ENCODE data around the gene PCNT. TPM values are rescaled to one million over a fixed set of nuclear protein-coding genes. Genes with fewer than 3 reads are reported as not detected.

Gene PCNT
- total and polyA plus RNA-seq, 2 of the 4 experiments (the other 2 are of a cell fraction) = 10.0 to 19.4 TPM

- 0 out of 2 replicates have a peak, but pooled peaks cover 2% of the 10 kb centered on the region for H3K4me1 ChIP-seq (ENCODE audit: control insufficient read depth, insufficient read depth, low read length)
- H4K5ac ChIP-seq (ENCODE audit: low read depth, low read length) = no peak overlapping the region
- H3K9me1 ChIP-seq (ENCODE audit: insufficient read depth, low read length) = peaks cover 3% of the 10 kb centered on the region; the same call in 1 of the 2 replicates
- no peak overlapping the region for H3K14ac ChIP-seq (replicated peaks; ENCODE audit: low read depth, low read length)
- CTCF ChIA-PET = no interaction called here
- no peaks in the 10 kb centered on the region for H4K20me1 ChIP-seq (ENCODE audit: insufficient read depth, low read length)
- TF ChIP-seq BHLHE40 (IDR thresholded peaks at IDR 0.05; ENCODE audit: low read depth, low read length) (no peak), NFE2L2 (IDR thresholded peaks at IDR 0.05; ENCODE audit: low read depth, low read length) (no peak), POLR2A (IDR thresholded peaks at IDR 0.05; ENCODE audit: low read depth, low read length) (no peak), FOS (IDR thresholded peaks at IDR 0.05; ENCODE audit: low read depth, low read length) (no peak), MAFK (IDR thresholded peaks at IDR 0.05; ENCODE audit: low read depth, low read length) (no peak), RFX5 (IDR thresholded peaks at IDR 0.05; ENCODE audit: low read depth, low read length) (no peak), RAD21 (IDR thresholded peaks at IDR 0.05; ENCODE audit: low read length) (no peak)
- no peak overlapping the region for H3K23ac ChIP-seq (ENCODE audit: low read depth, low read length)
- H3K36me3 ChIP-seq (ENCODE audit: control insufficient read depth, insufficient read depth, low read length) = peaks cover 37% of the 10 kb centered on the region
- in situ Hi-C loops (cut with MboI; ENCODE audit: low sequenced_read_pairs) = no loop called here
- POLR2A ChIA-PET (ENCODE audit: unreplicated experiment) = no interaction called here
- BruUV-seq (replicated peaks) = no TSS peak
- no peak overlapping the region for H2AK9ac ChIP-seq (replicated peaks; ENCODE audit: low read depth, low read length, poor library complexity)
- H3K4ac ChIP-seq (ENCODE audit: low read depth, low read length) = no peak overlapping the region
- no peak for DNase-seq
- no peak overlapping the region for H2BK15ac ChIP-seq (ENCODE audit: low read depth, low read length)
- no peaks in the 10 kb centered on the region for H3K9me3 ChIP-seq (ENCODE audit: control insufficient read depth, insufficient read depth, low read length)
- H2BK5ac ChIP-seq (ENCODE audit: low read depth, low read length, poor library complexity, severe bottlenecking) = no peak overlapping the region
- no peak for ATAC-seq (ENCODE audit: low read depth)
- H3K79me1 ChIP-seq (ENCODE audit: low read depth in 1 of 2, low read length in 2 of 2) = peaks cover 35 to 69% of the 10 kb centered on the region in 2 experiments
- dilution Hi-C loops (cut with HindIII; ENCODE audit: low sequenced_read_pairs, unreplicated experiment) = no loop called here
- H3K4me2 ChIP-seq (ENCODE audit: low read depth, low read length) = no peak overlapping the region
- no peaks in the 10 kb centered on the region for H3K27me3 ChIP-seq (ENCODE audit: control insufficient read depth, insufficient read depth, low read length)
- H2BK20ac ChIP-seq (ENCODE audit: low read depth, low read length) = no peak overlapping the region
- H4K8ac ChIP-seq (ENCODE audit: low read depth in 2 of 2, low read length in 2 of 2) = no peak overlapping the region
- intact Hi-C loops (cut with micrococcal nuclease) = no loop called here
- no peak overlapping the region for H3K4me3 ChIP-seq (ENCODE audit: insufficient read depth, low read depth, low read length)
- no peak overlapping the region for H3K27ac ChIP-seq (ENCODE audit: insufficient read depth, low read length)
- no peak overlapping the region for H2AFZ ChIP-seq (replicated peaks; ENCODE audit: low read length, poor library complexity)
- no peak overlapping the region for H3K56ac ChIP-seq (ENCODE audit: extremely low read depth, insufficient read depth, low read length)
- H3K18ac ChIP-seq (ENCODE audit: low read depth, low read length) = no peak overlapping the region
- no peak overlapping the region for H4K91ac ChIP-seq (ENCODE audit: insufficient read depth, low read depth, low read length)
- no CpG with 5 or more reads among the region's 3 CpGs for WGBS, 2 experiments (ENCODE audit: extremely low coverage in 2 of 2, insufficient read length in 1 of 2)
- H2BK120ac ChIP-seq (ENCODE audit: low read depth, low read length) = no peak overlapping the region
- no peak overlapping the region for H2AK5ac ChIP-seq (ENCODE audit: low read depth, low read length)
- H3K9ac ChIP-seq (ENCODE audit: low read depth, low read length) = no peak overlapping the region
These were observed 12.6 kb downstream of the PCNT start for GRCh38 chr21:46336603-46337002.
